RWPE2 (cell line): Measurements from ENCODE around the gene DHRS3.

Experiments
- ATAC-seq: fragments of 200-7000 bp; cut with Tn5 transposase; 3 replicates; pipeline ENCODE4 v1.9.1; 2021; ENCODE audit warnings: low read depth
- DNase-seq: peaks from one replicate; pipeline ENCODE4 v3.0.0-alpha.2; 2020; ENCODE audit warnings: low spot score
- H3K27ac ChIP-seq: fragments of 450-650 bp; 2 replicates; pipeline ENCODE4 v1.5.1; 2017; ENCODE audit warnings: mild to moderate bottlenecking; ENCODE audit not compliant: poor library complexity, severe bottlenecking
- H3K27me3 ChIP-seq: fragments of 250-450 bp; sonication (Bioruptor Pico); 2 replicates; pipeline ENCODE4 v1.5.1; 2021; ENCODE audit warnings: mild to moderate bottlenecking, moderate library complexity; ENCODE audit not compliant: insufficient read depth, poor library complexity, severe bottlenecking
- H3K36me3 ChIP-seq: fragments of 250-450 bp; sonication (Bioruptor Pico); 2 replicates; pipeline ENCODE4 v1.5.1; 2020; ENCODE audit warnings: low read depth, mild to moderate bottlenecking, moderate library complexity
- H3K4me1 ChIP-seq: fragments of 250-450 bp; sonication (Bioruptor Pico); 2 replicates; pipeline ENCODE4 v1.5.1; 2021; ENCODE audit warnings: mild to moderate bottlenecking, moderate library complexity; ENCODE audit not compliant: insufficient read depth, poor library complexity, severe bottlenecking
- H3K4me3 ChIP-seq: fragments of 250-450 bp; sonication (Bioruptor Pico); 2 replicates; pipeline ENCODE4 v1.5.1; 2021; ENCODE audit warnings: mild to moderate bottlenecking, moderate library complexity; ENCODE audit not compliant: severe bottlenecking
- H3K9me3 ChIP-seq: fragments of 250-450 bp; sonication (Bioruptor Pico); 2 replicates; pipeline ENCODE4 v1.5.1; 2021; ENCODE audit warnings: mild to moderate bottlenecking, moderate library complexity; ENCODE audit not compliant: severe bottlenecking
- CTCF ChIP-seq: fragments of 450-650 bp; IDR thresholded peaks from one replicate; pipeline ENCODE4 v1.5.1; 2017; ENCODE audit warnings: mild to moderate bottlenecking, moderate library complexity; ENCODE audit not compliant: poor library complexity, severe bottlenecking

Gene DHRS3

GRCh38 chr1:12614402-12615158, 3.4 kb downstream of the DHRS3 start:
- no peak overlapping the region for H3K4me3 ChIP-seq
- no peaks in the 10 kb centered on the region for H3K27me3 ChIP-seq
- no peak overlapping the region for H3K27ac ChIP-seq
- no peaks in the 10 kb centered on the region for H3K9me3 ChIP-seq
- H3K36me3 ChIP-seq = no peaks in the 10 kb centered on the region
- peaks cover 24% of the 10 kb centered on the region for H3K4me1 ChIP-seq
- no peak for TF ChIP-seq CTCF
- DNase-seq = no peak
- no peak for ATAC-seq

GRCh38 chr1:12613180-12613579, 4.8 kb downstream of the DHRS3 start:
- Histone ChIP-seq H3K4me3 (no peak overlapping the region), H3K9me3 (no peaks in the 10 kb centered on the region)
- TF ChIP-seq CTCF = no peak

GRCh38 chr1:12610941-12611340, 7.1 kb downstream of the DHRS3 start:
- ATAC-seq (no peak), DNase-seq (no peak)
- Histone ChIP-seq H3K27me3 (no peaks in the 10 kb centered on the region), H3K9me3 (no peaks in the 10 kb centered on the region), H3K4me3 (no peak overlapping the region), H3K4me1 (peaks cover 20% of the 10 kb centered on the region), H3K36me3 (no peaks in the 10 kb centered on the region), H3K27ac (peak overlapping the region; percentile 67)
- no peak for TF ChIP-seq CTCF

More at GRCh38 chr1:12613180-12613579, 4.8 kb downstream of the DHRS3 start:
- DNase-seq (no peak), ATAC-seq (no peak)
- H3K36me3 ChIP-seq = no peaks in the 10 kb centered on the region
- no peak overlapping the region for H3K27ac ChIP-seq
- no peaks in the 10 kb centered on the region for H3K27me3 ChIP-seq
- H3K4me1 ChIP-seq = peaks cover 20% of the 10 kb centered on the region

GRCh38 chr1:12610305-12610935, 7.6 kb downstream of the DHRS3 start:
- Histone ChIP-seq H3K4me1 (peaks cover 15% of the 10 kb centered on the region), H3K36me3 (no peaks in the 10 kb centered on the region), H3K27me3 (no peaks in the 10 kb centered on the region), H3K27ac (peak overlapping the region; percentile 67), H3K9me3 (no peaks in the 10 kb centered on the region), H3K4me3 (no peak overlapping the region)
- DNase-seq = no peak
- TF ChIP-seq CTCF = no peak
- peak; percentile 84 for ATAC-seq
